LNCaP clone FGC (cell line): ENCODE results near the gene COL24A1.

Experiments
- DNase-seq: peaks from one replicate; pipeline ENCODE4 v3.0.0-alpha.2; 2011; ENCODE audit warnings: low read depth
- H3K4me3 ChIP-seq: 2 replicates; pipeline ENCODE4 v1.5.1; 2011; ENCODE audit warnings: mild to moderate bottlenecking, low read depth, low read length, control low read depth
- TF ChIP-seq, protein P1 (sequence below): IDR thresholded peaks from 2 replicates; pipeline ENCODE4 v1.5.1; 2012; ENCODE audit warnings: mild to moderate bottlenecking; ENCODE audit not compliant: control insufficient read depth, insufficient read depth; ENCODE audit errors: extremely low read depth

The COL24A1 gene

GRCh38 chr1:85708829-85709227 lies 447.7 kb downstream of the COL24A1 start:
- H3K4me3 ChIP-seq = peak overlapping the region; percentile 93
- DNase-seq = no peak
- TF ChIP-seq, protein P1, sequence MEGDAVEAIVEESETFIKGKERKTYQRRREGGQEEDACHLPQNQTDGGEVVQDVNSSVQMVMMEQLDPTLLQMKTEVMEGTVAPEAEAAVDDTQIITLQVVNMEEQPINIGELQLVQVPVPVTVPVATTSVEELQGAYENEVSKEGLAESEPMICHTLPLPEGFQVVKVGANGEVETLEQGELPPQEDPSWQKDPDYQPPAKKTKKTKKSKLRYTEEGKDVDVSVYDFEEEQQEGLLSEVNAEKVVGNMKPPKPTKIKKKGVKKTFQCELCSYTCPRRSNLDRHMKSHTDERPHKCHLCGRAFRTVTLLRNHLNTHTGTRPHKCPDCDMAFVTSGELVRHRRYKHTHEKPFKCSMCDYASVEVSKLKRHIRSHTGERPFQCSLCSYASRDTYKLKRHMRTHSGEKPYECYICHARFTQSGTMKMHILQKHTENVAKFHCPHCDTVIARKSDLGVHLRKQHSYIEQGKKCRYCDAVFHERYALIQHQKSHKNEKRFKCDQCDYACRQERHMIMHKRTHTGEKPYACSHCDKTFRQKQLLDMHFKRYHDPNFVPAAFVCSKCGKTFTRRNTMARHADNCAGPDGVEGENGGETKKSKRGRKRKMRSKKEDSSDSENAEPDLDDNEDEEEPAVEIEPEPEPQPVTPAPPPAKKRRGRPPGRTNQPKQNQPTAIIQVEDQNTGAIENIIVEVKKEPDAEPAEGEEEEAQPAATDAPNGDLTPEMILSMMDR = no peak

DNA sequence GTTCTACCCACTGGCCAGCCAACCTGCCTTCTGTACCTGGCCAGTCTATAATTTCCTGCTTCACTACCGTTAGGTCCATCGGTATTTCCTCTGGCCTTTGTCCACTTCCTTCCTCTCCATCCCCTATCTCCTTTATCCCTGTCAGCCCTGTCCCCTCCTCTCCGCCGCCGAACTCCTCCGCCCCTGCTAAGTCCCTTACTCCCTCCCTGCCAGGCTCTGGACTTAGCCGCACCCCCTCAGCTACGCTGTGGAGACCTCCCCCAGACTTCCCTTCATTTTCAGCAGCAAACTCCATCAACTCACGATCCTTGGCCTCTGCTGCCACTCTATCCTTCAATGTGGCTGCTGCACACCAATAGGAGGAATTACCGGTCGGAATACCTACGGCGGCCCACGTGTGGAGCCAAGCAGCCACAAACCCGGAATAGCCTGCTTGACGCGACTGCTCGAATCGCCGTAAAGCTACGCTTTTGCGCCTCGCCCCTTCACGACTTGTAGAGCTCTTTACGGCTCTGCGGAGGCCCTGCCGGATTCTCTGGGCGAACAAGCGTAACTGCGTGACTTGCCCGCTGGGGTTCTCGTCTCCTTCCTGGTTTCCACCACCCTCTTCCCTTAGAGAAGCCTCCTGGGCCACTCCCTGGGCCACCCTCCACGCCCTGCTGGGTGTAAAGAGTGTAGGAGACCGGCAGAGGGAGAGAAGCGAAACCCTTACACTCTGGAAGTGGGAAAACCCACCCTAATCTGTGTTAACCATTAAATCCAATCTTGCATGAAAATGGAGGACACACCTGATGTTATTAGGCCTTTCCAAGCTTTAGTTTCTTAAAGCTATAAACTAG lies 448.4 kb downstream of the COL24A1 start, which contains the start of gene ZNHIT6:
ZNHIT6 (minus strand) TSS at position 444 of the 839 bp plus-strand sequence; CDS start at position 295, 149 bp downstream.
- peak; percentile 97 for DNase-seq
- H3K4me3 ChIP-seq = peak within 1 kb of the TSS; percentile 93
- TF ChIP-seq, protein P1 = peak; percentile 35; the same call in 1 of the 2 replicates

GRCh38 chr1:85707267-85707989 lies 449.1 kb downstream of the COL24A1 start:
- TF ChIP-seq, protein P1 = no peak
- peak overlapping the region; percentile 93 for H3K4me3 ChIP-seq
- DNase-seq = no peak

- no peak overlapping the region for H3K4me3 ChIP-seq
- TF ChIP-seq, protein P1 = no peak
- DNase-seq = no peak
These were observed 450.6 kb downstream of the COL24A1 start for GRCh38 chr1:85705940-85706339.

- TF ChIP-seq, protein P1 = no peak
- no peak for DNase-seq
These were observed 456.1 kb downstream of the COL24A1 start for GRCh38 chr1:85700422-85700821.

DNA sequence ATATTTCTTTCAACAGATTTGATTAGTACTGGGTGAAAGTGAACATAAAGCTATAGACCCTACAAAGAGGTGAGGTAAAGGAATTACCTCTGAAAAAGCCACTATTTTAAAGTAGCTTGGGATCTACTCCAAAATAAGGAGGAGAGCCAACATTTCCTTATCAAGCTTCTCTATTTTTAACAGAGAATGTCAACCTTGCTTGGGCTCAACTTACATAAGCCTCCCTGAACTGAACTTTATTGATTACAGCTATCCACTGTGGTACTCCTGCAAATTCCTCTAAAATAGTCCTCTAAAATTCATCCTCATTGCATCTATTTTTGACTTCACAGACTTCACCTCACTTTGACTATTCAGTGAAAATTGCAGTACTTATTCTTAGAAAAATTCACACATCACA lies 458.7 kb downstream of the COL24A1 start:
- DNase-seq = no peak
- TF ChIP-seq, protein P1 = no peak
- H3K4me3 ChIP-seq = no peak overlapping the region

More at GRCh38 chr1:85700422-85700821, 456.1 kb downstream of the COL24A1 start:
- no peak overlapping the region for H3K4me3 ChIP-seq
